Mucosa of rectum (tissue), 2 donors: ENCODE measurements around the gene GATAD2B.
A peak's percentile ranks its signal among the peaks of the same experiment; 100 is the strongest.

Experiments
- H3K27ac ChIP-seq, 2 donors: one replicate each; pipeline ENCODE4 v1.7.0; 2013; ENCODE audit warnings: inconsistent platforms in 2 of 2, low read depth in 2 of 2, low read length in 2 of 2
- H3K27me3 ChIP-seq, 2 donors: one replicate each; pipeline ENCODE4 v1.7.0; 2013; ENCODE audit warnings: low read length in 2 of 2; ENCODE audit not compliant: control insufficient read depth in 2 of 2, insufficient read depth in 2 of 2
- H3K36me3 ChIP-seq, 2 donors: one replicate each; pipeline ENCODE4 v1.7.0; 2013; ENCODE audit warnings: low read length in 2 of 2; ENCODE audit not compliant: control insufficient read depth in 2 of 2, insufficient read depth in 2 of 2
- H3K4me1 ChIP-seq, 2 donors: one replicate each; pipeline ENCODE4 v1.7.0; 2013; ENCODE audit warnings: low read length in 2 of 2, mild to moderate bottlenecking in 1 of 2; ENCODE audit not compliant: control insufficient read depth in 2 of 2, insufficient read depth in 2 of 2
- H3K4me3 ChIP-seq, 2 donors: one replicate each; pipeline ENCODE4 v1.7.0; 2013; ENCODE audit warnings: low read length in 2 of 2
- H3K9ac ChIP-seq, 2 donors: one replicate each; pipeline ENCODE4 v1.7.0; 2013; ENCODE audit warnings: low read length in 2 of 2, low read depth in 1 of 2, mild to moderate bottlenecking in 1 of 2
- H3K9me3 ChIP-seq, 2 donors: one replicate each; pipeline ENCODE4 v1.7.0; 2013; ENCODE audit warnings: low read length in 2 of 2; ENCODE audit not compliant: control insufficient read depth in 2 of 2
- donor health status: healthy.
- donor health status: Normal muscosa, but diverticular disease.

Gene GATAD2B

DNA sequence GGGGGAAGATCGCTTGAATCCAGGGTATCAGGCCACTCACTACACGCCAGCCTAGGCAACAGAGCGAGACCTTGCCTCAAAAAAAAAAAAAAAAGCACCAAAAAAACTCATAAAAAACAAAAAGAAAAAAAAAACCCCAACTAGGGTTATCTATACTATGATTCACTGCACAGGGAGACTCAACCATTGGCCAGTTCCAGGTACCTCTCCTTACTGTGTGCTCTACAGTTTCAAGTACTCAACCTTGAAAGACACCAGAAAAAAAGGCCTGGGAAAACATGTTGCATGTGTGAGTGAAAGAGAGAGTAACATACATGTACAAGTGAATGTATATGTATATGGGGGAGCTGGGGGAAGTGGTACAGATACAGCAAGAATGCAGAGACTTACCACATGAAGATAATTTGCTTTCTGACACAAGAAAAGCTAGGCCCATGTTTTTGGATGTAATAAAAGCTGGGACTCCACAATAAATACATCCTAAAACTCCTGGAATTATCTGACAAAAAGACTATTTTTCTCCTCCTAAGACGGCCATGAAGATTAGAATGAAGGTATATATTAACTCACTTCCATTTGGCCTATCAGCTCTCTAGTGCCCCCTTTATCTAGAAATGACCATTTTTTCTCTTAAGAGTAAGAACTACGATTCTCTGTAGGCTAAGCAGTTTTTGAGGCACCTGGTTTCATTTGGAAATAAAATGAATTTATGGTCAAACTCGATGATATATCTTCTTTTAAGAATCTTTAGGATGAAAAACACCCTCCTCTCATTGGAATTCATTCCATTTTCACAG, 95.4 kb downstream of the GATAD2B start:
- H3K9me3 ChIP-seq = no peaks in the 10 kb centered on the region
- H3K27ac ChIP-seq = no peak overlapping the region
- H3K4me3 ChIP-seq = no peak overlapping the region
- H3K36me3 ChIP-seq = peaks cover 17 to 22% of the 10 kb centered on the region in 2 donors
- H3K9ac ChIP-seq = no peak overlapping the region
- no peaks in the 10 kb centered on the region for H3K4me1 ChIP-seq
- H3K27me3 ChIP-seq = no peaks in the 10 kb centered on the region

DNA sequence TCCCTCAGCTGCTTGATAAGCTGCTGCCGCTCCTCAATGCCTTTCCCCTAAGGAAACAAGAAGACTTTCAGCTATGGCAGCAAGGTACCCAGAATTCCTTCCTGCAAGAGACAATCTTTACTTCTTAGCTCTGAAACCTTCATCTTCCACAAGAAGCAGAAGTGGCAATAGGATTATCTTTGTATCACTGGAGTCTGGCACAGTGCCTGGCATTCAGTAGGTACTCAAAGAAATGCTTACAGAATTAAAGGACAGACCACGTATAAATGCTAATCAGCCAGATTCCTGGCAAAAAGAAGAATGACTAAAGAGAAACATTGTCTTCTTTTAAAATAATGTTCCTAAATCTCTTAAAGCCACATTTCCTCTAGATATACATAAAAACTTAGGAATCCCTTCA, 103.9 kb downstream of the GATAD2B start:
- H3K27me3 ChIP-seq = no peaks in the 10 kb centered on the region
- peaks cover 33 to 39% of the 10 kb centered on the region in 2 donors for H3K36me3 ChIP-seq
- H3K4me1 ChIP-seq = no peaks in the 10 kb centered on the region
- H3K4me3 ChIP-seq = no peak overlapping the region
- no peak overlapping the region for H3K9ac ChIP-seq
- no peaks in the 10 kb centered on the region for H3K9me3 ChIP-seq
- no peak overlapping the region for H3K27ac ChIP-seq

DNA sequence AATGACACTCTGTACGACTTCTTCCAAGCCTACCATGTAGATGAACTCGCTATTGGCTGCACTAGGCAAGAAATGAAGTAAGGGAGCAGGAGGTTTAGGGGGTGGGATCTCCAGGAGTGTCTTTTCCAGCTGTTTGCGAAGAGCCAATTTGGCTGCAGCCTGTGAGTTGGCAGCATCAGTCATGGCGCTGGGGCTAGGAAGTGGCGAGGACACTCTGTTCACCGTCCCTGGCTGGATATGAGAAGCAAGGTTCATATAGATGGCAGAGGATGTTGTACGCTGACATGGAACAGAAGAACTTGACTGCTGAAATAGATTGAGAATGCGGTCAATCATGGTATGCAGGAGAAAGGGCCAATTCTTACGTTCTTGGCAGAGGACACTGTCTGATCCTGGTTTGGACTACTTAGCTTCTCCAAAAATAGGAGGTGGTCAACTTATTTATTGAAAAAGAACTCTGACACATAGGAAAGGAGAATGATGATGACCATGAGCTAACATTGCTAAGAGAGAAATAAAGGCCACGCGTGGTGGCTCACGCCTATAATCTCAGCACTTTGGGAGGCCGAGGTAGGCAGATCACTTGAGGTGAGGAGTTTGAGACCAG, 106.4 kb downstream of the GATAD2B start:
- Histone ChIP-seq H3K36me3 (peaks cover 52 to 61% of the 10 kb centered on the region in 2 donors), H3K4me3 (no peak overlapping the region), H3K4me1 (no peaks in the 10 kb centered on the region), H3K9ac (no peak overlapping the region), H3K27ac (no peak overlapping the region), H3K9me3 (no peaks in the 10 kb centered on the region), H3K27me3 (no peaks in the 10 kb centered on the region)

DNA sequence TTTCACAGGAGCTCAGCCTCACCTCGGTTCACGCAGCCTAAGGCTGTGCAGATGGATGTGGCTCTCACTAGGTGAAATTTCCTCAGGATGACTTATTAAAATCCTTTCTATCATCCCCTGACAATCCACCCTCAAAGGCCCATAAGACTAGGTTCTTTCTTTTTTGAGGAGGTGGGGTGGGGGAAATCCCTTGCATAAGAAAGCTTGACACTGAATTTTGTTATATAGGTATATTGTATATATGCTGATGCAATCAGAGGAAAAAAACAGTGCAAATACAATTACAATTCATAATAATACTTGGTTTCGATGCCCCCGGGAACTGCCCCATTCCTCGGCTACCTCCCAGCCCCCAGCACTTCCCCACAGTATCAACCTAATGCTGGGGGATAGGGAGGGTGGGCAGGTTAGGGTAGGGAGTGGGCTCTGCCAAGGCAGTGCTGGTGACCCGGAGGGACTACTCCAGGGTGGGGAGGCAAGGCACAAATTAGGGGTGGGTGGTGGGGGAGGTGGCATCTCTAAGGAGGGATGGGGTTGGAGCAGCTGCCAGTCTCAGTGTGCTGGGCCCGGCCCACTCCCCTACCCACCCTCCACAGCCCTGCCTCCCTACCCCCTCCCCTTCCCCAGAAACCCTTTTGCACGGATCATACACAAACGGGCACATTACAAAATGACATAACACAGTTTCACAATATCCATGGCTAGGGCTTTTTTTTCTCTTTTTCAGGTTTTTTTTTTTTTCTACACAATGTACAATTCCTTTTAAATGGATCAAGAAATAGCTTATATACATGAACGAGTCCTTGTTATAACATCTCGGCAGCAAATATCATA, 116.7 kb downstream of the GATAD2B start:
- Histone ChIP-seq H3K9ac (no peak overlapping the region), H3K27ac (no peak overlapping the region), H3K9me3 (no peaks in the 10 kb centered on the region), H3K4me1 (peaks cover 0 to 2% of the 10 kb centered on the region in 2 donors), H3K4me3 (no peak overlapping the region), H3K27me3 (no peaks in the 10 kb centered on the region), H3K36me3 (peaks cover 23 to 34% of the 10 kb centered on the region in 2 donors)

DNA sequence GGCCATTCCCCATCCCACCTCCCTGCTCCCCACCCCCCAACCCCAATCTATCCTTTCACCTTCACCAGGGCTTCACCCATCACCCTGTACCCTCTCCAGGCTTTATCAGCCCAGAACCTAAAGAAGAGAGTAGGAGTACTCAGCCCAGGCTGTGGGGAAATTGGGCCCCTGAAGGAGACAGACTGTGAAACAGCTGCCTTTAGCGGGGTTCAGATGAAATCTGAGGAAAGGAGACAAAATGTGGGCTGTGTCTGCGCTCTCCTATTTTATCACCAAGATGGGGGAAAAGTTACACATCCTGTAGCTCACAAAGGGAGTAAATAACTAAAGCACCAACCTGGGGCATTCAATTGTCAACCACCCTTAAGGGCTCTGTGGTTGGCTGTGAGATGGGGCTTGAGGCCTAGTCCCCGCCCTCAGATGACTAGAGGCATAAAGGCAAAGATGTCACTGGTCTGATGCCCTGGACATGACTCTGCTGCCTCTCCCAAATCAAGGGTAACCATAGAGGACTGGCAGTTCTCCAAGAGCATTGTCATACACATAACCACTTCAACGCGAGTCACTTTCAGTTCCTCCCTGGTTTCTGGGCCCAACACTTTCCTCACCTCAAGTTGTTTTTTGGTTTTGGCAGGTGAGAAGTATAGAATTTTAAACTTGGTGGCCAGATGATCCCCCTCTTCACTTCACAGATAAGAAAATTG, 117.6 kb downstream of the GATAD2B start:
- no peaks in the 10 kb centered on the region for H3K9me3 ChIP-seq
- peak overlapping the region; percentile 29 to 52 for H3K27ac ChIP-seq
- H3K27me3 ChIP-seq = no peaks in the 10 kb centered on the region
- H3K36me3 ChIP-seq = peaks cover 20 to 29% of the 10 kb centered on the region in 2 donors
- H3K9ac ChIP-seq = no peak overlapping the region
- peaks cover 0 to 2% of the 10 kb centered on the region in 2 donors for H3K4me1 ChIP-seq
- no peak overlapping the region for H3K4me3 ChIP-seq

DNA sequence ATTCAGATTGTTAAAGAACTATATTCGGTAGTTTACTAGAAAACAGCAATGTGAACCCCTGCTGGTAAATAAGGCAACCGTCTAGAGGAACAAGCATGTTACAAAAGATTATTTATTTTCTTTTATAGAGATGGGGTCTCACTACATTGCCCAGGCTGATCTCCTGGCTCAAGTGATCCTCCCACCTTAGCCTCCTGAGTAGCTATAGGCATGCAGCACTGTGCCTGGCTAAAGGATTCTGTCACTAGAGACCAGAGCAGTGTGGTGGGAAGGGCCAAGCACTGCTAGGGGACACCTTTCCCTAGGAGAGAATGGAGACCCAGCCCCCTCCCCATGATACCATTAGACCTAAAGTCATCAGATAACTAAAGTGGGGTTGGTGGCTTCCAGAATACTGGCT, 118.7 kb downstream of the GATAD2B start:
- Histone ChIP-seq H3K9me3 (no peaks in the 10 kb centered on the region), H3K36me3 (peaks cover 9 to 18% of the 10 kb centered on the region in 2 donors), H3K4me1 (peaks cover 0 to 2% of the 10 kb centered on the region in 2 donors), H3K4me3 (no peak overlapping the region), H3K9ac (no peak overlapping the region), H3K27ac (no peak overlapping the region), H3K27me3 (no peaks in the 10 kb centered on the region)

DNA sequence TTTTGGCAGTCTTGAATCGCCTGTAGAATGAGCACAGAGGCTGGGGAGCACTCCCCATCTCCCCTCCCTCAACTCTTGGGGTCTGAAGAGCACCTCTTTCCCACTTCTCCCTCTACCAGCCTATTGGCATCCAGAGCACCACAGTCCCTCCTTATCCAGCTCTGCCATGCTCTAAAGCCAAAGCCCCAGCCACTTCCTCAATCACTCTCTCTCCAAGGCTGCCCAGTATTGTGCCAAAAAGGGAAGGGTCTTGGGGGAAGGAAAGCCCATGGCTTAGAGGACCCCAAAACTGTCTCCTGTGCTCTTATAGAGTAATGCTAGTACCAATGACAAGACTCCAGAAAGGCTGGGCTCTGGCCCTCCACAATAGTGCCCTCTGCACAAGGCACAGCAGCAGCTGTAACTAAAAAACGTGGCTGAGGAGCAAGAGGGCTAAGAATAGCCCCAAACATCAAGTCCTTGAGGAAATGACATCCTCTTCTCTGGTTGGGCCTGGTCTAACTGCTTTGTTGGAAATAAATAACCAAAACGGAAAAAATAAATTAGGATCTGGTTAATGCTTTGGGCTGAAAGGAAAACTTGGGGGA, 119.2 kb downstream of the GATAD2B start:
- H3K4me1 ChIP-seq = peaks cover 0 to 2% of the 10 kb centered on the region in 2 donors
- no peaks in the 10 kb centered on the region for H3K9me3 ChIP-seq
- no peaks in the 10 kb centered on the region for H3K27me3 ChIP-seq
- H3K9ac ChIP-seq = no peak overlapping the region
- H3K36me3 ChIP-seq = peaks cover 5 to 14% of the 10 kb centered on the region in 2 donors
- no peak overlapping the region for H3K27ac ChIP-seq
- no peak overlapping the region for H3K4me3 ChIP-seq

DNA sequence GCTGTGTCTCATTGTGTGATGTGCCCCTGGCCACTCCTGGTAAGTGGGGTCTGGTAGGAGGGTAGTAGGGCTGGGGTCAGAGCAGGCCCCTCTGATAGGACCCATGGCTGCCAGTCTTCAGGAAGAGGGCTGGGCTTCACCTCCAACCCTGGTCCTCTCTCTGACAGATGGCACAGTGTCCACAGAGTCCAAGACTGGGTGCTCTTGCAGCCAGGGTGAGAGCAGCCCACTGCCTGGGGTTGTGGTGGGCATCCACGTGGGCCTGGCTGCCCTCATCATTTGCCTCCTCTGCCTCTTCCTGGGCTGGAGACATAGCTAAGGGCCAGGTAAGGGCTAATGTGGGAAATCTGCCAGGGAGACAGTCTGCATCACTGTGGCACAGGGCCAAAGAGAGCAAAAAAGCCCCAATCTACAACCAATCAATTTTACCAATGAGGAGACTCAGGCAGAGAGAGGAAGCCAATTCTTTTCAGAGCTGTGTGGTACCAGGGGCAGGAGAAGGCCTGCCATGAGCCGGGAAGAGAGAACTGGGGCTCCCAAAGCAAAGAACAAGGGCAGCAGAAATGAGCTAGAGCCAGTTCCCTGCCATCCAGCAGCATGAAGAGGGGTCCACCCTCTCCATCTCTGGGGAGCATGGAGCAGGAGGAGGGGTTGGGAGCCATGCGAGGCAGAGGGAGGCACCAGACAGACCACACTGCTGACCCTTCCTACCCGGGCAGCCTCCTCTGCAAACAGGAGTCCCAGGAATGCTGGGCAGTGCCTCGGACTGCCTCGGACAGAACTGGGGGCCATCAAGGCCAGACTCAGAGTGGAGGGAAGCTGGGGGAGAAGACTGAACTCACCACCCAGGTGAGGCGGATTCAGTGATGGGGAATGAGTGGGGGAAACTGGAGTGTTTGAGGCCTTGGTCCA, 120.7 kb downstream of the GATAD2B start:
- Histone ChIP-seq H3K36me3 (peaks cover 2 to 4% of the 10 kb centered on the region in 2 donors), H3K27ac (no peak overlapping the region), H3K4me3 (no peak overlapping the region), H3K27me3 (no peaks in the 10 kb centered on the region), H3K9ac (no peak overlapping the region), H3K4me1 (peaks cover 0 to 2% of the 10 kb centered on the region in 2 donors), H3K9me3 (no peaks in the 10 kb centered on the region)
